A549 treated with GW870086 at 1 μM for 4 hours (cell line): ENCODE data around the gene MGAT4C. TPM values are rescaled to one million over a fixed set of nuclear protein-coding genes. Genes with fewer than 3 reads are reported as not detected.

Experiments used
- total RNA-seq: library from RNA; stranded (reverse); fragments of 200-300 nt; extraction: Qiagen RNA extraction; gene quantifications from 5 replicates; pipeline ENCODE4 v1.2.3, GENCODE V29; 2022; ENCODE audit warnings: low read depth

The MGAT4C gene
- 0.06 TPM in 2 of 5 replicates, not detected in the others for total RNA-seq

GRCh38 chr12:86256163-86256562 is at the start of gene MGAT4C:
Gene MGAT4C (minus strand): TSS chr12:86256391.

